HEK293T (cell line): ENCODE data around the gene C11orf21.

Source experiments
- CTCF ChIA-PET: fragments of 350-600 bp; formaldehyde crosslinking; extraction: SDS; loops from one replicate; lab custom pipeline; 2021; ENCODE audit warnings: antibody characterized with exemption, inconsistent platforms; lab: Yijun Ruan, JAX
- POLR2A ChIA-PET: fragments of 350-600 bp; formaldehyde crosslinking; extraction: SDS; loops from one replicate; lab custom pipeline; 2020; ENCODE audit warnings: antibody characterized with exemption, inconsistent platforms; lab: Yijun Ruan, JAX
- DNase-seq: peaks from one replicate; pipeline ENCODE4 v3.0.0; 2012; ENCODE audit warnings: mixed read lengths; ENCODE audit errors: extremely low spot score
- ARNT ChIP-seq: fragments of 450-650 bp; IDR thresholded peaks from 2 replicates; pipeline ENCODE4 v1.6.1; 2017; ENCODE audit warnings: mild to moderate bottlenecking
- BHLHE40 ChIP-seq: fragments of 450-650 bp; IDR thresholded peaks from 2 replicates; pipeline ENCODE4 v1.6.1; 2016; ENCODE audit warnings: mild to moderate bottlenecking, moderate library complexity, borderline replicate concordance
- CTBP1 ChIP-seq: fragments of 450-650 bp; IDR thresholded peaks from 2 replicates; pipeline ENCODE4 v1.6.1; 2016; ENCODE audit warnings: borderline replicate concordance
- ELF4 ChIP-seq: fragments of 450-650 bp; IDR thresholded peaks from 2 replicates; pipeline ENCODE4 v1.6.1; 2017; ENCODE audit warnings: antibody characterized with exemption
- FOXA1 ChIP-seq: fragments of 450-650 bp; IDR thresholded peaks from 2 replicates; pipeline ENCODE4 v1.6.1; 2016; ENCODE audit warnings: mild to moderate bottlenecking
- FOXK2 ChIP-seq: fragments of 450-650 bp; IDR thresholded peaks from 2 replicates; pipeline ENCODE4 v1.6.1; 2016; ENCODE audit warnings: mild to moderate bottlenecking
- FOXM1 ChIP-seq: fragments of 450-650 bp; IDR thresholded peaks from 2 replicates; pipeline ENCODE4 v1.6.1; 2017; ENCODE audit warnings: mild to moderate bottlenecking, borderline replicate concordance
- HDGF ChIP-seq: fragments of 450-650 bp; IDR thresholded peaks from 2 replicates; pipeline ENCODE4 v1.6.1; 2017; ENCODE audit warnings: antibody characterized with exemption, borderline replicate concordance
- L3MBTL2 ChIP-seq: fragments of 450-650 bp; conservative IDR thresholded peaks from 2 replicates; pipeline ENCODE4 v1.6.1; 2016; ENCODE audit warnings: mild to moderate bottlenecking
- LEF1 ChIP-seq: fragments of 450-650 bp; IDR thresholded peaks from 2 replicates; pipeline ENCODE4 v1.6.1; 2017; ENCODE audit warnings: mild to moderate bottlenecking, borderline replicate concordance
- NFRKB ChIP-seq: fragments of 450-650 bp; IDR thresholded peaks from 2 replicates; pipeline ENCODE4 v1.6.1; 2016; ENCODE audit warnings: mild to moderate bottlenecking, moderate library complexity
- SP1 ChIP-seq: fragments of 450-650 bp; IDR thresholded peaks from 2 replicates; pipeline ENCODE4 v1.6.1; 2017
- SUZ12 ChIP-seq: fragments of 450-650 bp; IDR thresholded peaks from 2 replicates; pipeline ENCODE4 v1.6.1; 2016; ENCODE audit warnings: mild to moderate bottlenecking
- TARDBP ChIP-seq: fragments of 450-650 bp; IDR thresholded peaks from 2 replicates; pipeline ENCODE4 v1.6.1; 2016
- ZNF384 ChIP-seq: fragments of 450-650 bp; IDR thresholded peaks from 2 replicates; pipeline ENCODE4 v1.6.1; 2016
- TF ChIP-seq, protein P1 (sequence below): fragments of 450-650 bp; IDR thresholded peaks from 2 replicates; pipeline ENCODE4 v1.6.1; 2016

C11orf21 gene

DNA sequence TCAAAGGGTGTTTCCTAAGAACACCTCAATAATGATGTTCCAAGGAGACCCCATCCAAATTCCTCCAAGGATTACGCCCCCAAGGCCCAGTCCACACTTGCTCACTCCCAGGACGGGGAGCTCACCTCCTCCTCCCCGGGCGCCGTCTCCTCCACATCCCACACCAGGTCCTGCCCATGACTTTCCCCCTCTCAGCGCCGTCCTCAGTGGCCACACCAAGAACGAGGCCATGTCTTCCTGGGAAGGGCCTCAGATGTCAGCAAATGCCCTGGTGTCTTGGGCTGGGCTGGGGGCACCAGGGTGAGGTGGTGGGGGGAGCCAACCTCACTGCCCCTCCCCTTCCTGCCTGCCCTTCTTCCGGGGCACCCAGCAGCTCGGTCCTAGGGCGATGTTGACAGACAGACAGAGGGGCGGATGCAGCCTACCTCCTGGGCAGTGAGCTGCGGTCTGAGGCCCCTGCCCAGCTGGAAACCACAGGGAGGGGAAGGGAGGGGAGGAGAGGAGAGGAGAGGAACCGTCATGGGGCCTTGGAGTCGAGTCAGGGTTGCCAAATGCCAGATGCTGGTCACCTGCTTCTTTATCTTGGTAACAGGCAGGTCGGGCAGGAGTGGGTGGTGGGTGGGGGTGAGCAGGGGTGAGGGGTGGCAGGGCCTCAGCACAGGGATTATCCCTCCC lies at the start of gene C11orf21, which contains the start of gene TSPAN32:
Gene C11orf21, minus strand, starts transcription at position 288 of the 675 bp plus-strand sequence. Its CDS starts 110 bp downstream, at position 178.
Gene TSPAN32, plus strand, starts transcription at position 383 of the 675 bp plus-strand sequence. Its CDS starts 137 bp downstream, at position 520.
- ChIA-PET CTCF (interaction anchor here (1.9 kb wide), 1 partner anchor 119 kb away, joined by 10 read pairs; no protein-coding TSS in a partner anchor), POLR2A (no interaction called here)
- no peak for DNase-seq
- TF ChIP-seq L3MBTL2 = no peak
- TF ChIP-seq ZNF384 = no peak

DNA sequence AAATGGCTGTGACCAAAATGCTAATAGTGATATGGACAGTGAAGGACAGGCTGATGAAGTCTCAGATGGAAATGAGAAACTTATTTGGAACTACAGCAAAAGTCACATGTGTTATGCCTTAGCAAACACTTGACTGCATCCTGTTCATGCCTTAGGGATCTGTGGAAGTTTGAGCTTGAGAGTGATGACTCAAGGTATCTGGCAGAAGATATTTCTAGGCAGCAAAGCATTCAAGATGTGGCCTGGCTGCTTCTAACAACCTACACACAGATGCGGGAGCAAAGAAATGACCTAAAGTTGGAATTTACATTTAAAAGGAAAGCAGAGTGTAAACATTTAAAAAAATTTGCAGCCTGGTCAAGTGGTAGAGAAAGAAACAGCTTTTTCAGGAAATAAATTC lies 47.3 kb upstream of the C11orf21 start:
- TF ChIP-seq SP1 (no peak), BHLHE40 (no peak), TARDBP (no peak), CTBP1 (no peak), ARNT (no peak), L3MBTL2 (no peak)
- ChIA-PET POLR2A (no interaction called here), CTCF (no interaction called here)
- DNase-seq = no peak

DNA sequence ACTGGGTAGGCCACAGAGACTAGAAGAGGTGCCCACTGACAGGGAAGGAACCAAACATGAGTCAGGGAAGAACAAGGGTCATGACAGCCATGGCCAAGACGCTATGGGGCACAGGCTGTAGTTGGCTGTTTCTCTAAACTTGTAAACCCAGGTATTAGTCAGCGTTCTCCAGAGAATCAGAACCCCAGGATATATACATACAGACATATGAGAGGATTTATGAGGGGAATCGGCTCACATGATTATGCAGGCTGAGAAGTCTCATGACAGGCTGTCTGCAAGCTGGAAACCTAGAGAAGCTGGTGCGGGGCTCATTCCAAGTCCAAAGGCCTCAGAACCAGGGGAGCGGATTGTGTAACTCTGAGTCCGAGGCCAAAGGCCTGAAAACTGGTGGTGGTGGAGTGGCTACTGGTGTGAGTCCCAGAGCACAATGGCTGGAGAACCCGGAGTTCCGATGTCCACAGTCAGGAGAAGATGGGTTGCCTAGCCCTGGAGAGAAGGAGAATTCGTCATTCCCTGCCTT lies 45.7 kb upstream of the C11orf21 start:
- ChIA-PET CTCF (no interaction called here), POLR2A (no interaction called here)
- DNase-seq = no peak
- TF ChIP-seq ZNF384 (no peak), BHLHE40 (no peak), FOXM1 (no peak), TARDBP (no peak), L3MBTL2 (no peak), FOXA1 (no peak), SUZ12 (no peak), FOXK2 (no peak), ELF4 (no peak), NFRKB (no peak), ARNT (no peak), CTBP1 (no peak)

DNA sequence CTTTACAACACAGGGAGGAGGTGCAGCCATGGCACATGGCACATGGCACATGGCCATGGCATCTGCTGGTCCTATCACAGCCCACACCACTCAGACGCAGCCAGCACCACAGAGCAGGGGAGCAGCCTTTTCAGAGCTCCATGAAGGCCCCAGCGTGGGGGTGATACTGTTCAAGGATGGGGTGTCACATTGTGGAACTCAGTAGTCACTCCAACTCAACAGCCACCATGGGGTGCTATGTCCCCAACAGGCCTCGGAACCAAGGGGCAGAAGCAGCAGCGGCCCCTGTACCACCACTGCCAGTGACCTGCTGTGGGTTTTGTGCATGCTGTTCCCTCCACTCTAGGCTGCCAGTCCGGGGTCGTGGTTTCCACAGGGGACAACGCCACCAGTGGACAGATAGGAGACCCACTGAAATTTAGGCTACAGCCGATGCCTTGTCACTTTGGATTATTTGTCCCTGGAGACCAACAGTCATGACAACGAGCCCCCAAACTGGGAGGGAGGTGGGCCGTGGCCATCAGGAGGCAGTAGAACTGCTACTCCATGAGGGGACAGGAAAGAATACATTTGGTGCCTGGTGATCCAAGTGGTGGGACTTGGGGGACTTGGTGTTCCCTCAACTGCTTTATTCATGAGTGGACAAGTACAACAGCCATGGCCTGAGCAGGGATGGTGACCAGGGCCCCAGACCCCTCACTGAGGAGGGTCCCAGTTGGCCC lies 45.0 kb upstream of the C11orf21 start:
- no peak for DNase-seq
- TF ChIP-seq FOXK2 (no peak), TARDBP (no peak), HDGF (no peak), SP1 (no peak), ELF4 (no peak), CTBP1 (no peak), NFRKB (no peak)
- TF ChIP-seq, protein P1, sequence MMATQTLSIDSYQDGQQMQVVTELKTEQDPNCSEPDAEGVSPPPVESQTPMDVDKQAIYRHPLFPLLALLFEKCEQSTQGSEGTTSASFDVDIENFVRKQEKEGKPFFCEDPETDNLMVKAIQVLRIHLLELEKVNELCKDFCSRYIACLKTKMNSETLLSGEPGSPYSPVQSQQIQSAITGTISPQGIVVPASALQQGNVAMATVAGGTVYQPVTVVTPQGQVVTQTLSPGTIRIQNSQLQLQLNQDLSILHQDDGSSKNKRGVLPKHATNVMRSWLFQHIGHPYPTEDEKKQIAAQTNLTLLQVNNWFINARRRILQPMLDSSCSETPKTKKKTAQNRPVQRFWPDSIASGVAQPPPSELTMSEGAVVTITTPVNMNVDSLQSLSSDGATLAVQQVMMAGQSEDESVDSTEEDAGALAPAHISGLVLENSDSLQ = no peak
- CTCF ChIA-PET = no interaction called here
- POLR2A ChIA-PET = no interaction called here

DNA sequence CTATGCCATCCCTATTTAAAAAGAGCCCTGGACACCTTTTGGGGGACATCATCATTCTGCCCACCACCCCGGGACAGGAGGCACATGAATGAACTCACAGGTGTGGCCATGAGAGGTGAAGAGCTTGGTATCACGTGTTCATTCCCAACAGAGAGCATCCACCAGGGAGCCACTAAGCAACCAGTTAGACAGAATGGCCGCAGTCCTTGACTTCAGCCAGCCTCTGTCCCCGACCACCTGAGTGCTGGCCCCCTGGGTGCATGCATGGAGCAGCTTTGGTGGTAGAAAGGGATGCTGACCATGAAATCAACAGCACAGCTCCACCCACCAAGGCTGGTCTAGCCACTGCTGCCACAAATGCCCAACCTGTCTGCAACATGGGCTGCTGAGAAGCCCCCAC lies 44.3 kb upstream of the C11orf21 start:
- POLR2A ChIA-PET = no interaction called here

DNA sequence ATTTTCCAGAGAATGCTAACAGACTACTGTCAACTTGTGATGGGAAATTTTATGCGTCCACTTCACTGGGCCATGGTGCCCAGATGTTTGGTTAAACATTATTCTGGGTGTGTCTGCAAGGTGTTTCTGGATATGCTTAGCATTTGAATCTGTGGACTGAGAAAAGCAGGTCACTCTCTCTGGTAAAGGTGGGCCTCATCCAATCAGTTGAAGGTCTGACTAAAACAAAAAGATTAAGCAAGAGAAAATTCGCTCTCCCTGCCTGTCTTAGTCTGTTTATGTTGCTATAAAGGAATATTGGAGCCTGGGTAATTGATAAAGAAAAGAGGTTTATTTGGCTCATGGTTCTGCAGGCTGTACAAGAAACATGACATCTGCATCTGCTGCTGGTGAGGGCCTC lies 43.3 kb upstream of the C11orf21 start:
- no peak for TF ChIP-seq SUZ12
- TF ChIP-seq BHLHE40 = no peak
- no peak for TF ChIP-seq L3MBTL2
- no peak for TF ChIP-seq ARNT
- TF ChIP-seq, protein P1 = no peak
- TF ChIP-seq FOXM1 = no peak
- DNase-seq = no peak
- ChIA-PET POLR2A (no interaction called here), CTCF (no interaction called here)

More for the DNA sequence above, 44.3 kb upstream of the C11orf21 start:
- CTCF ChIA-PET = no interaction called here
- no peak for DNase-seq
- TF ChIP-seq HDGF (no peak), FOXM1 (no peak), ZNF384 (no peak), L3MBTL2 (no peak), ARNT (no peak), TARDBP (no peak), SP1 (no peak)

DNA sequence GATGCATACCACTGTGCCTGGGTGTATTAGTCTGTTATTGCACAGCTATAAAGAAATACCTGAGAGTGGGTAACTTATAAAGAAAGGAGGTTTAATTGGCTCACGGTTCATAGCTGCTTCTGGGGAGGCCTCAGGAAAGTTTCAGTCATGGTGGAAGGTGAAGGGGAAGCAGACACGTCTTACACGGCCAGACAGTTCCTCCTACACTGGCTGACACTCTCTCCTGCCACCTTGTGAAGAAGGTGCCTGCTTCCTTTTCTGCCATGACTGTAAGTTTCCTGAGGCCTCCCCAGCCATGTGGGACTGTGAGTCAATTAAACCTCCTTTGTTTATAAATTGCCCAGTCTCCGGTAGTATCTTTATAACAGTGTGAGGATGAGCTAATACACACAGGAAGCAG lies 41.8 kb upstream of the C11orf21 start:
- TF ChIP-seq, protein P1 = no peak
- no peak for TF ChIP-seq SUZ12
- no peak for TF ChIP-seq SP1
- TF ChIP-seq ZNF384 = no peak
- no peak for TF ChIP-seq ARNT
- TF ChIP-seq BHLHE40 = no peak
- no peak for TF ChIP-seq FOXA1
- TF ChIP-seq L3MBTL2 = no peak
- no peak for TF ChIP-seq LEF1
- no peak for TF ChIP-seq FOXM1
- TF ChIP-seq NFRKB = no peak
- TF ChIP-seq HDGF = no peak
- no peak for TF ChIP-seq TARDBP
- no peak for TF ChIP-seq CTBP1
- no peak for TF ChIP-seq FOXK2
- TF ChIP-seq ELF4 = no peak
- ChIA-PET POLR2A (no interaction called here), CTCF (no interaction called here)
- no peak for DNase-seq
